Measurements from ENCODE around the gene ZDHHC7.

GRCh38 chr16:85027349-85027957 lies 16.1 kb upstream of the ZDHHC7 start, which contains the start of gene KIAA0513:
- TF ChIP-seq POLR2A (IDR thresholded peaks at IDR 0.05): peak in 3 of 4 donors; percentile 85 to 99 (median 97)
- peak in 2 of 6 experiments; percentile 21 to 55 for TF ChIP-seq CTCF (IDR thresholded peaks at IDR 0.05)
- peak; percentile 94 to 98 for TF ChIP-seq POLR2AphosphoS5 (IDR thresholded peaks at IDR 0.05)

All from upper lobe of left lung (tissue), 4 donors.